ENCODE measurements around the gene RAD51B.

RAD51B gene

DNA sequence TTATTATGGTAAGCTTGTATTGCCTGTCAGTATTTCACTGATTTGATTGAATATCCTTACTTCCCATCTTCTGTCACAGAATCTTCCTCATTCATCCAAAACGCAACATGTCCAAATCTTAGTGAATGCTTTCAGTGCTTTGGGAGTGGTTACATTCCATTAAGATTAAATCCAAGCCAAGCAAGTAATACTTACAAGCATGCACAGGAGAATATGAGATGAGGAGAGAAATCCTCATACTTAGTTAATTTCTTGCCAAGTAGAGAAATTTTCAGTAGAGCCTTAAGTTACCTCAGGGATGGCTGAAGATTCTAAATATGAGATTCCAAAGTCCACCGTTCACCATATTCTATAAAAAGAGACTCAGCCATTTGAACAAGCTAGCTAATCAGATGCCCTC is 316.0 kb downstream of the RAD51B start:
- Histone ChIP-seq H4K20me1 (ENCODE audit: insufficient read depth, low read length) (no peaks in the 10 kb centered on the region), H3K36me3 (replicated peaks; ENCODE audit: insufficient read depth, low read length) (no peaks in the 10 kb centered on the region), H2AFZ (ENCODE audit: low read length) (no peak overlapping the region), H3K4me3 (ENCODE audit: low read length) (no peak overlapping the region), H3K79me2 (ENCODE audit: low read length) (no peaks in the 10 kb centered on the region), H3K27me3 (replicated peaks; ENCODE audit: insufficient read depth, low read length) (no peaks in the 10 kb centered on the region), H3K9me2 (replicated peaks; ENCODE audit: insufficient read depth, low read length) (no peaks in the 10 kb centered on the region), H3K27ac (ENCODE audit: low read length) (no peak overlapping the region), H3K9me3 (replicated peaks; ENCODE audit: insufficient read depth, low read length) (no peaks in the 10 kb centered on the region), H3K4me2 (ENCODE audit: low read depth, low read length) (no peak overlapping the region), H3K9ac (ENCODE audit: low read length) (no peak overlapping the region), H3K4me1 (ENCODE audit: low read length) (no peaks in the 10 kb centered on the region), H3F3A (ENCODE audit: insufficient read depth, low read length) (no peaks in the 10 kb centered on the region)
- TF ChIP-seq EZH2phosphoT487 (IDR thresholded peaks at IDR 0.05; ENCODE audit: low read length) (no peak), EZH2 (optimal IDR thresholded peaks at IDR 0.05; ENCODE audit: low read depth, low read length) (no peak)
- TF ChIP-seq, protein P1, sequence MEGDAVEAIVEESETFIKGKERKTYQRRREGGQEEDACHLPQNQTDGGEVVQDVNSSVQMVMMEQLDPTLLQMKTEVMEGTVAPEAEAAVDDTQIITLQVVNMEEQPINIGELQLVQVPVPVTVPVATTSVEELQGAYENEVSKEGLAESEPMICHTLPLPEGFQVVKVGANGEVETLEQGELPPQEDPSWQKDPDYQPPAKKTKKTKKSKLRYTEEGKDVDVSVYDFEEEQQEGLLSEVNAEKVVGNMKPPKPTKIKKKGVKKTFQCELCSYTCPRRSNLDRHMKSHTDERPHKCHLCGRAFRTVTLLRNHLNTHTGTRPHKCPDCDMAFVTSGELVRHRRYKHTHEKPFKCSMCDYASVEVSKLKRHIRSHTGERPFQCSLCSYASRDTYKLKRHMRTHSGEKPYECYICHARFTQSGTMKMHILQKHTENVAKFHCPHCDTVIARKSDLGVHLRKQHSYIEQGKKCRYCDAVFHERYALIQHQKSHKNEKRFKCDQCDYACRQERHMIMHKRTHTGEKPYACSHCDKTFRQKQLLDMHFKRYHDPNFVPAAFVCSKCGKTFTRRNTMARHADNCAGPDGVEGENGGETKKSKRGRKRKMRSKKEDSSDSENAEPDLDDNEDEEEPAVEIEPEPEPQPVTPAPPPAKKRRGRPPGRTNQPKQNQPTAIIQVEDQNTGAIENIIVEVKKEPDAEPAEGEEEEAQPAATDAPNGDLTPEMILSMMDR (IDR thresholded peaks at IDR 0.05; ENCODE audit: low read length): no peak
- no peak for DNase-seq

DNA sequence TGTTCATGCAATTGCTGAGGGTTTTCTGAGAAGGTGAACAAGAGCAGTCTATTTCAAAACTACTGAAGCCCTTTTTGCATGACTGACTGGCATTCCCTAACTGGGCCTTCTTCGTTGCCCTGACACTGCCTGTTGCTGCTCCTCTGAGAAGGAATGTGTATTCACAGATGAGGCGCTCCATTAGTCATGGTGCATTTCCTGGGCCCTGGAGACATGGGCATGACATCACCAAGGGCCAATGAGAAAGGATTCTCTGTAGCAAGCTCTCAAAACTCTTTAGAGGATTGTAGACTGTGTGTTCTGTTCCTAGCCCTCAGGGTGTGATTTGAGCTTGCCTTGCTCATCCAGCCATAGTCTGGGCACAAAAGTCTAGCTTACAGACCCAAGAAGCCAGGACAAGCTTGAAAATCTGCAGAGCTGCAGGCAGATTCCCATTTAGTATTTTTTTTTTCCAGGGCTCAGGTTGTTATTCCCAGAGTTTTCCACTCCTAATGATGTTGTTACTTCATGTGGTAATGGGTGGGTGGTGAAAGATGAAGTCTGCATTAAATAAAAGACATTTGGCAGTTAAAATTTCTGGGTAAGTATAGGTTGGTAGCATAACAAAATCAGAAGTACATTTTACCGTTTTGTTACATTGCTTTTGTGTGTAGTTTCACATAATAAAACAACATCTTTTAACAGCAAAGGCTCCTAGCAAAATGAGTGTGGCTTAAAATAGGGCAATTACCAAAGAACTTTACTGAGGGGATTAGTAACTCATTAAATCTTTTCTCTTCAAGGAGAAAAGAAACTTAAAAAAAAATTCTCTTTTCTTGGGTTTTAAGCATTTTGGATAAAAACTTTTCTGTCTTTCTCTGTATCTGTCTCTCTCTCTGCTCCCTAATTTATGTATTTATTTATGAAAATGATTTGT is 318.4 kb downstream of the RAD51B start:
- Histone ChIP-seq H2AFZ (ENCODE audit: low read length) (no peak overlapping the region), H3K4me3 (ENCODE audit: low read length) (no peak overlapping the region), H3K4me2 (ENCODE audit: low read depth, low read length) (no peak overlapping the region), H3K36me3 (replicated peaks; ENCODE audit: insufficient read depth, low read length) (no peaks in the 10 kb centered on the region), H4K20me1 (ENCODE audit: insufficient read depth, low read length) (no peaks in the 10 kb centered on the region), H3K9ac (ENCODE audit: low read length) (no peak overlapping the region), H3F3A (ENCODE audit: insufficient read depth, low read length) (no peaks in the 10 kb centered on the region), H3K9me2 (replicated peaks; ENCODE audit: insufficient read depth, low read length) (no peaks in the 10 kb centered on the region), H3K27me3 (replicated peaks; ENCODE audit: insufficient read depth, low read length) (no peaks in the 10 kb centered on the region), H3K9me3 (replicated peaks; ENCODE audit: insufficient read depth, low read length) (no peaks in the 10 kb centered on the region), H3K4me1 (ENCODE audit: low read length) (no peaks in the 10 kb centered on the region), H3K27ac (ENCODE audit: low read length) (no peak overlapping the region), H3K79me2 (ENCODE audit: low read length) (no peaks in the 10 kb centered on the region)
- TF ChIP-seq, protein P1 (IDR thresholded peaks at IDR 0.05; ENCODE audit: low read length): no peak
- TF ChIP-seq EZH2phosphoT487 (IDR thresholded peaks at IDR 0.05; ENCODE audit: low read length) (no peak), EZH2 (optimal IDR thresholded peaks at IDR 0.05; ENCODE audit: low read depth, low read length) (no peak)
- DNase-seq: no peak

DNA sequence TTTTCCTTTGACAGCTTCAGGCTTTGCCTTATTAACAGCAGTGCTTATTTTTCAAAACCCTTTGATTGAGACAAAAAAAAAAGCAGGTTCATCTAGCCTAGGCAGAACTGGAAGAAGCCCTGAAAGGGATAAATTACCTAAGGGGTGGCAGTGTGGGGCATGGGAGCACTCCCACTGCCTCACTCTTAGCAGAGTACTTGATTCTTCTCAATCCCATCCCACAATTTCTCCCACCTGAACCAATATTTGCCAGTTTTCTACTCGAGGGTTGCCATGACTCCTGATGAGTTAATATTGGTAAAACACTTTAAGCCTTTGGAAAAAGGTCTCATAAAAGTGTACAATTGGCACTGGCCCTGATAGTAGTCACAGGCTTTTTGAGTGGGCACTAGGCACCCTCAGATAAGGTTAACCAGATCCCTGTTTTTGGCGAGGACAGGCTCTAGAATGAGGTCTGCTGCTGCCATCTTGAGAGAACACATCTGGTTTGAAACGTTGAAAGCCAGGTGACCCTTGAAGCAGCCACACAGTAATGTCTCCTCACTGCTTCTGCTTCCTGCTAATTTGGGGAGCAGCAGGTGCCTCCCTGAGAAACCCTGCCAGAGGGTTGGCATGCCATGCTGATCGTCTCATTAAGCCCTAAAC is 320.0 kb downstream of the RAD51B start:
- Histone ChIP-seq H3K4me1 (ENCODE audit: low read length) (no peaks in the 10 kb centered on the region), H3K9ac (ENCODE audit: low read length) (no peak overlapping the region), H3K27ac (ENCODE audit: low read length) (no peak overlapping the region), H3K27me3 (replicated peaks; ENCODE audit: insufficient read depth, low read length) (no peaks in the 10 kb centered on the region), H3K9me3 (replicated peaks; ENCODE audit: insufficient read depth, low read length) (no peaks in the 10 kb centered on the region), H3K9me2 (replicated peaks; ENCODE audit: insufficient read depth, low read length) (no peaks in the 10 kb centered on the region), H3K36me3 (replicated peaks; ENCODE audit: insufficient read depth, low read length) (no peaks in the 10 kb centered on the region), H2AFZ (ENCODE audit: low read length) (no peak overlapping the region), H4K20me1 (ENCODE audit: insufficient read depth, low read length) (no peaks in the 10 kb centered on the region), H3K4me3 (ENCODE audit: low read length) (no peak overlapping the region), H3K4me2 (ENCODE audit: low read depth, low read length) (no peak overlapping the region), H3K79me2 (ENCODE audit: low read length) (no peaks in the 10 kb centered on the region), H3F3A (ENCODE audit: insufficient read depth, low read length) (no peaks in the 10 kb centered on the region)
- TF ChIP-seq EZH2phosphoT487 (IDR thresholded peaks at IDR 0.05; ENCODE audit: low read length) (no peak), EZH2 (optimal IDR thresholded peaks at IDR 0.05; ENCODE audit: low read depth, low read length) (no peak)
- TF ChIP-seq, protein P1 (IDR thresholded peaks at IDR 0.05; ENCODE audit: low read length): no peak
- DNase-seq: no peak
